PC-9 (cell line): Measurements from ENCODE around the gene IL17REL. TPM values are rescaled to one million over a fixed set of nuclear protein-coding genes. Genes with fewer than 3 reads are reported as not detected.

Experiments used
- BruUV-seq: library from RNA; stranded (reverse); fragments of 400-500 nt; replicated peaks from 2 replicates; lab custom pipeline; 2021; lab: Mats Ljungman, UMichigan
- CTCF ChIA-PET: fragments of 300-600 bp; sonication (Branson Sonifier 250); formaldehyde crosslinking; loops from one replicate; lab custom pipeline; 2022; ENCODE audit warnings: antibody characterized with exemption; lab: Charles Lee
- POLR2A ChIA-PET: fragments of 300-600 bp; sonication (Branson Sonifier 250); formaldehyde crosslinking; loops from one replicate; lab custom pipeline; 2022; ENCODE audit warnings: antibody characterized with exemption; ENCODE audit not compliant: unreplicated experiment; lab: Charles Lee
- DNase-seq, 2 experiments: peaks; one replicate each; pipeline versions ENCODE4 v3.0.0 to v3.0.0-alpha.2; 2015 to 2022; ENCODE audit warnings: mixed read lengths in 1 of 2
- H2AFZ ChIP-seq: fragments of 200-600 bp; sonication (generic); 2 replicates; pipeline ENCODE4 v1.8.1; 2017; ENCODE audit warnings: antibody characterized with exemption
- H3F3A ChIP-seq: fragments of 200-600 bp; sonication (generic); 2 replicates; pipeline ENCODE4 v1.8.1; 2017; ENCODE audit warnings: antibody characterized with exemption, mild to moderate bottlenecking, low read depth; ENCODE audit not compliant: insufficient read depth
- H3K27ac ChIP-seq: fragments of 200-600 bp; sonication (generic); 2 replicates; pipeline ENCODE4 v1.6.1; 2016; ENCODE audit warnings: mixed run types
- H3K27me3 ChIP-seq: fragments of 200-600 bp; sonication (generic); 2 replicates; pipeline ENCODE4 v1.6.1; 2016; ENCODE audit warnings: low read depth, mixed run types; ENCODE audit not compliant: insufficient read depth
- H3K36me3 ChIP-seq: fragments of 200-600 bp; sonication (generic); 2 replicates; pipeline ENCODE4 v1.6.1; 2016; ENCODE audit warnings: low read depth, mixed run types
- H3K4me1 ChIP-seq: fragments of 200-600 bp; sonication (generic); replicated peaks from 2 replicates; pipeline ENCODE4 v1.6.1; 2016; ENCODE audit warnings: mixed run types; ENCODE audit not compliant: insufficient read depth
- H3K4me2 ChIP-seq: fragments of 200-600 bp; sonication (generic); 2 replicates; pipeline ENCODE4 v1.6.1; 2017; ENCODE audit warnings: mixed run types
- H3K4me3 ChIP-seq: fragments of 200-600 bp; sonication (generic); 2 replicates; pipeline ENCODE4 v1.6.1; 2016; ENCODE audit warnings: mixed run types
- H3K79me2 ChIP-seq: fragments of 200-600 bp; sonication (generic); 2 replicates; pipeline ENCODE4 v1.6.1; 2017; ENCODE audit warnings: low read depth, mixed run types
- H3K9me2 ChIP-seq: fragments of 200-600 bp; sonication (generic); 2 replicates; pipeline ENCODE4 v1.8.1; 2017; ENCODE audit warnings: mild to moderate bottlenecking; ENCODE audit not compliant: insufficient read depth
- H3K9me3 ChIP-seq: fragments of 200-600 bp; sonication (generic); 2 replicates; pipeline ENCODE4 v1.8.1; 2016; ENCODE audit warnings: low read depth; ENCODE audit not compliant: insufficient read depth
- H4K20me1 ChIP-seq: fragments of 200-600 bp; sonication (generic); 2 replicates; pipeline ENCODE4 v1.8.1; 2017; ENCODE audit not compliant: insufficient read depth
- CTCF ChIP-seq: fragments of 200-600 bp; sonication (generic); conservative IDR thresholded peaks from 2 replicates; pipeline ENCODE4 v1.6.1; 2017; ENCODE audit warnings: mixed run types, antibody characterized with exemption, mild to moderate bottlenecking, moderate library complexity
- EZH2 ChIP-seq: fragments of 200-600 bp; sonication (generic); IDR thresholded peaks from 2 replicates; pipeline ENCODE4 v1.8.0; 2017; ENCODE audit warnings: antibody characterized with exemption, low read depth
- intact Hi-C: fragments of 100-400 bp; cut with micrococcal nuclease; formaldehyde crosslinking; loops from one replicate; pipeline ENCODE4 v1.10.0; 2022; ENCODE audit not compliant: unreplicated experiment
- total RNA-seq: library from RNA; stranded (reverse); gene quantifications from 2 replicates; pipeline ENCODE4 v1.2.3, GENCODE V29; 2021

IL17REL gene
- total RNA-seq, 1 experiment from 2014 or later = not detected

GRCh38 chr22:49971232-49972162 lies 41.1 kb downstream of the IL17REL start:
- TSS peak; percentile 51 for BruUV-seq
- H2AFZ ChIP-seq = peak overlapping the region; percentile 79
- ChIA-PET POLR2A (interaction anchor here (0.7 to 0.9 kb wide), 3 partner anchors 9 to 40 kb away, joined by 3 to 10 read pairs (median 5); no protein-coding TSS in a partner anchor), CTCF (interaction anchor here (0.7 kb wide), 1 partner anchor 40 kb away, joined by 3 read pairs; no protein-coding TSS in a partner anchor)
- TF ChIP-seq CTCF = no peak
- TF ChIP-seq EZH2 = no peak
- no peaks in the 10 kb centered on the region for H3K36me3 ChIP-seq
- H3K4me3 ChIP-seq = peak overlapping the region; percentile 56
- no peaks in the 10 kb centered on the region; the same call in 1 of the 2 replicates for H3K9me3 ChIP-seq
- peaks cover 40% of the 10 kb centered on the region for H3F3A ChIP-seq
- no peaks in the 10 kb centered on the region for H3K9me2 ChIP-seq
- peak overlapping the region; percentile 67 for H3K27ac ChIP-seq
- no peaks in the 10 kb centered on the region for H3K79me2 ChIP-seq
- intact Hi-C loops = loop anchor here (2.0 kb wide), 1 partner anchor 41 kb away; no protein-coding TSS in a partner anchor
- no peaks in the 10 kb centered on the region for H3K27me3 ChIP-seq
- peak; percentile 74 to 85 for DNase-seq
- peaks cover 5% of the 10 kb centered on the region; the same call in 1 of the 2 replicates for H4K20me1 ChIP-seq
- peak overlapping the region; percentile 75 for H3K4me2 ChIP-seq
- peaks cover 13% of the 10 kb centered on the region for H3K4me1 ChIP-seq

GRCh38 chr22:49970528-49971231 lies 41.9 kb downstream of the IL17REL start:
- H2AFZ ChIP-seq = peak overlapping the region; percentile 79
- peak overlapping the region; percentile 67 for H3K27ac ChIP-seq
- H3K4me1 ChIP-seq = peaks cover 13% of the 10 kb centered on the region
- CTCF ChIA-PET = interaction anchor here (0.6 kb wide), 1 partner anchor 19 kb away, joined by 4 read pairs; no protein-coding TSS in a partner anchor
- H3K79me2 ChIP-seq = no peaks in the 10 kb centered on the region
- H3K27me3 ChIP-seq = no peaks in the 10 kb centered on the region
- peak overlapping the region; percentile 75 for H3K4me2 ChIP-seq
- DNase-seq = peak; percentile 97 to 99
- H3F3A ChIP-seq = peaks cover 37% of the 10 kb centered on the region; the same call in 1 of the 2 replicates
- H3K36me3 ChIP-seq = no peaks in the 10 kb centered on the region
- no peaks in the 10 kb centered on the region for H3K9me2 ChIP-seq
- intact Hi-C loops = loop anchor here (2.0 kb wide), 1 partner anchor 40 kb away; no protein-coding TSS in a partner anchor
- peaks cover 14% of the 10 kb centered on the region; the same call in 1 of the 2 replicates for H4K20me1 ChIP-seq
- POLR2A ChIA-PET = interaction anchor here (0.7 to 0.9 kb wide), 3 partner anchors 8 to 40 kb away, joined by 3 to 10 read pairs (median 5); no protein-coding TSS in a partner anchor
- H3K9me3 ChIP-seq = no peaks in the 10 kb centered on the region; the same call in 1 of the 2 replicates
- TF ChIP-seq EZH2 (no peak), CTCF (no peak)
- BruUV-seq = TSS peak; percentile 79
- H3K4me3 ChIP-seq = peak overlapping the region; percentile 56
